Measurements from ENCODE around the gene NGEF.

GRCh38 chr2:232863996-232864395, 149.1 kb downstream of the NGEF start:
- TF ChIP-seq POLR2A (IDR thresholded peaks at IDR 0.05), result no peak
- no peak for TF ChIP-seq CTCF (IDR thresholded peaks at IDR 0.05)
